ENCODE measurements around the gene MYBPH.

Gene MYBPH

DNA sequence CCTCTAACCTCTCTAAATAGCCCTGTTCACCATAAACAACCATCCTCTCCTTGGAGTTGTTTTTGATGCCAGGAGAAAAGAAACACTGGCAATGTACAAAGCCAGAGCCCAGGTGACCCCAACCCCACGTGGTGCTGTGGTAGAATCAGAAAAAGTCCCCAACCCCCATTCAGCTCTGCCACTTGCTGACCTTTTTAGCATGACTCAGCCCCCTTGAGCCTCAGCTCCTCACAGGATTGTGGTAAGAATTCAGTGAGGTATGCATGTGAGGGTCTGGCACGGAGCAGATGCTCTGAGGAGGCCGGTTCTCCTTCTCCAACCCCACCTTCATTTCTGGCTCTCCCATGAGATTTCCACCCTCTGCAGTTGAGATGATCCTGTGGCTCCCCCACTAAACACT is 22.0 kb upstream of the MYBPH start:
- no peak for DNase-seq (ENCODE audit: low spot score)
- Histone ChIP-seq H3K27me3 (ENCODE audit: insufficient read depth, poor library complexity, severe bottlenecking) (no peaks in the 10 kb centered on the region), H3K36me3 (ENCODE audit: low read depth) (no peaks in the 10 kb centered on the region), H3K27ac (ENCODE audit: poor library complexity, severe bottlenecking) (no peak overlapping the region), H3K4me3 (ENCODE audit: severe bottlenecking) (no peak overlapping the region), H3K4me1 (ENCODE audit: insufficient read depth, poor library complexity, severe bottlenecking) (no peaks in the 10 kb centered on the region), H3K9me3 (ENCODE audit: severe bottlenecking) (no peaks in the 10 kb centered on the region)
- ATAC-seq (ENCODE audit: low read depth): no peak
- TF ChIP-seq, protein P1, sequence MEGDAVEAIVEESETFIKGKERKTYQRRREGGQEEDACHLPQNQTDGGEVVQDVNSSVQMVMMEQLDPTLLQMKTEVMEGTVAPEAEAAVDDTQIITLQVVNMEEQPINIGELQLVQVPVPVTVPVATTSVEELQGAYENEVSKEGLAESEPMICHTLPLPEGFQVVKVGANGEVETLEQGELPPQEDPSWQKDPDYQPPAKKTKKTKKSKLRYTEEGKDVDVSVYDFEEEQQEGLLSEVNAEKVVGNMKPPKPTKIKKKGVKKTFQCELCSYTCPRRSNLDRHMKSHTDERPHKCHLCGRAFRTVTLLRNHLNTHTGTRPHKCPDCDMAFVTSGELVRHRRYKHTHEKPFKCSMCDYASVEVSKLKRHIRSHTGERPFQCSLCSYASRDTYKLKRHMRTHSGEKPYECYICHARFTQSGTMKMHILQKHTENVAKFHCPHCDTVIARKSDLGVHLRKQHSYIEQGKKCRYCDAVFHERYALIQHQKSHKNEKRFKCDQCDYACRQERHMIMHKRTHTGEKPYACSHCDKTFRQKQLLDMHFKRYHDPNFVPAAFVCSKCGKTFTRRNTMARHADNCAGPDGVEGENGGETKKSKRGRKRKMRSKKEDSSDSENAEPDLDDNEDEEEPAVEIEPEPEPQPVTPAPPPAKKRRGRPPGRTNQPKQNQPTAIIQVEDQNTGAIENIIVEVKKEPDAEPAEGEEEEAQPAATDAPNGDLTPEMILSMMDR (IDR thresholded peaks at IDR 0.05; ENCODE audit: poor library complexity, severe bottlenecking): no peak

DNA sequence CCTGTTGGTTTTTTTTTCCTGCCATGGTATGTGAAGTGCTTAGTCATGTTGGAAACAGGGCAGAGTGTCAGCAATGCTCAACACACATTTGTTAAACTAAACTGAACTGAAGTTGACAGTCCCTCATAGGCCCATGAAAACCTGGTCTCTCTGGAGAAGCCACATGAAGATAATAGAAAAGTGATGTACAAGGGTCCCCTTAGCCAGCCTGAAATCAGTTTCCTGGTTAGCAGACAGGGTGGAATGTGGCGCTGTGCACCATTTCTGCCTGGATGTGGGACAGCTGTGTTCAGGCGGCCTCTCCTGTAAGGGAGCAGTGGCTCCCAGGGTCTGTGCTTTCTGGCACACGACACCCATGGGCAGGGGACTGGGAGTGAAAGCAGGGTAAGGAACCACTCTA is 20.7 kb upstream of the MYBPH start:
- no peaks in the 10 kb centered on the region for H3K27me3 ChIP-seq (ENCODE audit: insufficient read depth, poor library complexity, severe bottlenecking)
- TF ChIP-seq, protein P1 (IDR thresholded peaks at IDR 0.05; ENCODE audit: poor library complexity, severe bottlenecking): no peak
- ATAC-seq (ENCODE audit: low read depth) (no peak), DNase-seq (ENCODE audit: low spot score) (no peak)
- no peaks in the 10 kb centered on the region for H3K9me3 ChIP-seq (ENCODE audit: severe bottlenecking)
- H3K36me3 ChIP-seq (ENCODE audit: low read depth): no peaks in the 10 kb centered on the region
- no peak overlapping the region for H3K4me3 ChIP-seq (ENCODE audit: severe bottlenecking)
- H3K27ac ChIP-seq (ENCODE audit: poor library complexity, severe bottlenecking): no peak overlapping the region
- H3K4me1 ChIP-seq (ENCODE audit: insufficient read depth, poor library complexity, severe bottlenecking): no peaks in the 10 kb centered on the region

DNA sequence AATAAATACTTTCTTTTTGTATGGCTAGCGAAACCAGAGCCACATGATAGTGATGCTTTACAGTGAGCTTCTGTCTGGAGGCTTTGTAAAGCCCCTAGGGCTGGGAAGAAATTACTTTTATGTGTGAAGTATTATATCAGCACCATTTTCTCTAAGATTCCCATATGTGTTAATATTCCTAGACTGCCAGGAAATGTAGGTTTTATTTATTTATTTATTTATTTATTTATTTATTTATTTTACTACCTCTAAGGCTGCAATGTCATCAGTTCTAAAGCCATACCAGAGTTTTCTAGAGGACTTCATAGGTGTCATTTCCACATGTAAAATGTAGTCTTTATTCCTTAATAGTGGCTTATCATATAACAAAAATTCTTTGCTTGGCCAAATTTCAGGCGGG is 15.3 kb upstream of the MYBPH start:
- TF ChIP-seq, protein P1 (IDR thresholded peaks at IDR 0.05; ENCODE audit: poor library complexity, severe bottlenecking): no peak
- Histone ChIP-seq H3K27ac (ENCODE audit: poor library complexity, severe bottlenecking) (no peak overlapping the region), H3K36me3 (ENCODE audit: low read depth) (no peaks in the 10 kb centered on the region), H3K27me3 (ENCODE audit: insufficient read depth, poor library complexity, severe bottlenecking) (no peaks in the 10 kb centered on the region), H3K4me3 (ENCODE audit: severe bottlenecking) (no peak overlapping the region), H3K9me3 (ENCODE audit: severe bottlenecking) (no peaks in the 10 kb centered on the region), H3K4me1 (ENCODE audit: insufficient read depth, poor library complexity, severe bottlenecking) (no peaks in the 10 kb centered on the region)
- DNase-seq (ENCODE audit: low spot score) (no peak), ATAC-seq (ENCODE audit: low read depth) (no peak)

DNA sequence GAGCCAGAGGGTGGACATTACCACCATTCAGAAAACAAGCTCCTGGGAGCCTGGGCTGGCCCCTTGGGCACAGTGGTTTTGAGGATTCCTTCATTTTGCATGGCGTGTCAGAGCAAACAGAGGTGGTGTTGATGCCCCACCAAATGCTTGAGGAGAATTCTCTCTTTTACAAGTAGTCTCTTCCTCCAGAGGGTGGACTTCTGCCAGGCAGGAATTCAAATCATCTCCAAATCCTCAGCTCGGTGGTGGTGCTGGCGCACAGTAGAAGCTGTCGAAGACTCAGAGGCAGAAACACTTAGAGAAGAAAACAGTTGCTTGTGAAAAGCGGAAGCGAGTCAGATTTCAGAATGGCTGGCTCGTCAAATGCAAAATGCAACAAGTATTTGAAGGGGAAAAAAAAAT is 14.3 kb upstream of the MYBPH start:
- Histone ChIP-seq H3K27ac (ENCODE audit: poor library complexity, severe bottlenecking) (no peak overlapping the region), H3K36me3 (ENCODE audit: low read depth) (no peaks in the 10 kb centered on the region), H3K9me3 (ENCODE audit: severe bottlenecking) (no peaks in the 10 kb centered on the region), H3K27me3 (ENCODE audit: insufficient read depth, poor library complexity, severe bottlenecking) (no peaks in the 10 kb centered on the region), H3K4me3 (ENCODE audit: severe bottlenecking) (no peak overlapping the region), H3K4me1 (ENCODE audit: insufficient read depth, poor library complexity, severe bottlenecking) (no peaks in the 10 kb centered on the region)
- TF ChIP-seq, protein P1 (IDR thresholded peaks at IDR 0.05; ENCODE audit: poor library complexity, severe bottlenecking): no peak
- ATAC-seq (ENCODE audit: low read depth) (no peak), DNase-seq (ENCODE audit: low spot score) (no peak)

DNA sequence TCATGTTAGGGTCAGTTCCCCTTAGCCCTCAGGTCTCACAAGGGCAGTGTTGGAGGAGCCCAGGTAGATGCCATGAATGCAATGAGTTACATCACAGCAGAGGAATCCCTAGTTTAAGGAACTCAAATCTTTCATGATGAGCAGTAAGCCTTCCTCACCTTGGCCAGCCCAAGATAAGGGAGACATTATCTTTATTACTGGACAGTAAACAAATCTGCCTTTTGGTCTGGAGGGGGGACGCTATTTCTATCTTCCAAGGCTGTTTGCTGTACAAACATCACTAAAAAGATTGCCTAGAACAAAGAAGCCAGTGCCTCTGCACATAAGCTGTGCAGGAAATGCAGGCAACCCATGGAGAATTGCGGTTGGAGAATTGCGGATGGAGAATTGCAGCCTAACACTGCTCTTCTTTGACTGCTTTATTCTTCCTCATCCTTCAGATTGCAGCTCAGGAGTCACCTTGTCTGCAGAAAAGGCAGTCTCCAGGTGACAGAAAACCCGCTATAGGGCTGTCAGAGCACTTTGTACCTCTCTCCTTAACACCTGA is 13.1 kb upstream of the MYBPH start:
- no peak overlapping the region for H3K4me3 ChIP-seq (ENCODE audit: severe bottlenecking)
- H3K9me3 ChIP-seq (ENCODE audit: severe bottlenecking): no peaks in the 10 kb centered on the region
- no peaks in the 10 kb centered on the region for H3K27me3 ChIP-seq (ENCODE audit: insufficient read depth, poor library complexity, severe bottlenecking)
- ATAC-seq (ENCODE audit: low read depth): no peak
- DNase-seq (ENCODE audit: low spot score): no peak
- no peak overlapping the region for H3K27ac ChIP-seq (ENCODE audit: poor library complexity, severe bottlenecking)
- H3K4me1 ChIP-seq (ENCODE audit: insufficient read depth, poor library complexity, severe bottlenecking): no peaks in the 10 kb centered on the region
- H3K36me3 ChIP-seq (ENCODE audit: low read depth): no peaks in the 10 kb centered on the region
- TF ChIP-seq, protein P1 (IDR thresholded peaks at IDR 0.05; ENCODE audit: poor library complexity, severe bottlenecking): no peak

Data from RWPE2 (cell line).